B cell (primary cell): Measurements from ENCODE around the gene MAP3K6. TPM values are rescaled to one million over a fixed set of nuclear protein-coding genes. Genes with fewer than 3 reads are reported as not detected.

Experiments
- ATAC-seq: fragments of 200-7000 bp; cut with Tn5 transposase; one replicate; pipeline ENCODE4 v1.10.0; 2021; ENCODE audit warnings: low read depth, mild to moderate bottlenecking, moderate number of reproducible peaks, moderate library complexity
- CTCF ChIA-PET: fragments of 350-600 bp; sonication (Branson Sonifier 250); formaldehyde crosslinking; loops from one replicate; lab custom pipeline; 2021; ENCODE audit warnings: antibody characterized with exemption, inconsistent platforms; lab: Charles Lee
- POLR2A ChIA-PET: fragments of 350-600 bp; sonication (Branson Sonifier 250); formaldehyde crosslinking; loops from one replicate; lab custom pipeline; 2021; ENCODE audit warnings: antibody characterized with exemption; lab: Charles Lee
- DNase-seq: peaks from one replicate; pipeline ENCODE4 v3.0.0; 2013
- H2AFZ ChIP-seq: 2 replicates; pipeline ENCODE4 v1.6.1; 2012; ENCODE audit warnings: mild to moderate bottlenecking, low read depth, low read length; ENCODE audit not compliant: insufficient read depth, poor library complexity, severe bottlenecking
- H3K27ac ChIP-seq, 2 donors: 1 replicate in 1 of 2; 2 replicates in 1 of 2; pipeline ENCODE4 v1.5.1; 2012 to 2013; ENCODE audit warnings: low read length in 2 of 2, mild to moderate bottlenecking in 2 of 2, moderate library complexity in 1 of 2
- H3K27me3 ChIP-seq, 4 experiments: fragments of 200-600 bp in 1 of 4; sonication (generic) in 1 of 4; replicated peaks in 1 of 4; 1 replicate in 2 of 4; 2 replicates in 2 of 4; pipeline versions ENCODE4 v1.6.1 to v1.7.0; 2013 to 2016; ENCODE audit warnings: low read length in 3 of 4, mild to moderate bottlenecking in 2 of 4, mixed read lengths in 1 of 4, moderate library complexity in 1 of 4; ENCODE audit not compliant: insufficient read depth in 4 of 4, control insufficient read depth in 3 of 4; ENCODE audit errors: control extremely low read depth in 1 of 4
- H3K36me3 ChIP-seq, 2 experiments: replicated peaks in 1 of 2; 1 replicate in 1 of 2; 2 replicates in 1 of 2; pipeline versions ENCODE4 v1.6.1 to v1.7.1; 2013; ENCODE audit warnings: low read length in 1 of 2; ENCODE audit not compliant: insufficient read depth in 2 of 2, control insufficient read depth in 1 of 2; ENCODE audit errors: control extremely low read depth in 1 of 2, extremely low read depth in 1 of 2
- H3K4me1 ChIP-seq, 2 donors: fragments of 200-600 bp in 1 of 2; sonication (generic) in 1 of 2; 1 replicate in 1 of 2; 2 replicates in 1 of 2; pipeline versions ENCODE4 v1.5.1 to v1.6.1; 2013 to 2017; ENCODE audit warnings: low read length in 2 of 2; ENCODE audit not compliant: control insufficient read depth in 2 of 2, insufficient read depth in 2 of 2
- H3K4me2 ChIP-seq: replicated peaks from 2 replicates; pipeline ENCODE3; 2012; ENCODE audit warnings: mild to moderate bottlenecking, low read depth, low read length; ENCODE audit not compliant: poor library complexity, severe bottlenecking
- H3K4me3 ChIP-seq, 5 experiments: fragments of 200-600 bp in 1 of 5; sonication (generic) in 1 of 5; 1 replicate in 3 of 5; 2 replicates in 2 of 5; pipeline versions ENCODE4 v1.5.1 to v1.7.0; 2011 to 2016; ENCODE audit warnings: low read length in 4 of 5, mild to moderate bottlenecking in 4 of 5, low read depth in 2 of 5, control low read depth in 1 of 5, moderate library complexity in 1 of 5; ENCODE audit not compliant: insufficient read depth in 1 of 5; ENCODE audit errors: control extremely low read depth in 1 of 5, extremely low read depth in 1 of 5
- H3K79me2 ChIP-seq: fragments of 200-600 bp; sonication (generic); one replicate; pipeline ENCODE4 v1.6.0; 2016; ENCODE audit warnings: low read length; ENCODE audit not compliant: control insufficient read depth, insufficient read depth
- H3K9ac ChIP-seq: fragments of 200-600 bp; sonication (generic); 2 replicates; pipeline ENCODE4 v1.6.1; 2017; ENCODE audit warnings: mild to moderate bottlenecking, low read length, moderate library complexity
- H3K9me3 ChIP-seq, 3 donors: one replicate each; pipeline versions ENCODE4 v1.6.1 to v1.7.1; 2013; ENCODE audit warnings: low read length in 2 of 3; ENCODE audit not compliant: control insufficient read depth in 2 of 3, insufficient read depth in 1 of 3; ENCODE audit errors: control extremely low read depth in 1 of 3
- H4K20me1 ChIP-seq: 2 replicates; pipeline ENCODE4 v1.6.0; 2012; ENCODE audit warnings: mild to moderate bottlenecking, low read length; ENCODE audit not compliant: insufficient read depth, control insufficient read depth, poor library complexity, severe bottlenecking
- H3K27ac Mint-ChIP-seq: one replicate; pipeline ENCODE4 v1.8.0; 2021; ENCODE audit warnings: mixed read lengths
- H3K27me3 Mint-ChIP-seq: one replicate; pipeline ENCODE4 v1.8.0; 2021; ENCODE audit warnings: mixed read lengths
- H3K4me1 Mint-ChIP-seq: one replicate; pipeline ENCODE4 v1.8.0; 2021; ENCODE audit warnings: mixed read lengths
- H3K4me3 Mint-ChIP-seq: one replicate; pipeline ENCODE4 v1.8.0; 2021; ENCODE audit warnings: mixed read lengths
- H3K9me3 Mint-ChIP-seq: one replicate; pipeline ENCODE4 v1.8.0; 2022; ENCODE audit warnings: mixed read lengths; ENCODE audit not compliant: insufficient read depth
- CTCF ChIP-seq: fragments of 200-600 bp; IDR thresholded peaks from one replicate; pipeline ENCODE4 v1.8.0; 2022; ENCODE audit warnings: antibody characterized with exemption, mild to moderate bottlenecking
- EZH2 ChIP-seq: IDR thresholded peaks from 2 replicates; pipeline ENCODE4 v1.6.1; 2012; ENCODE audit warnings: borderline replicate concordance, low read depth, mild to moderate bottlenecking, moderate library complexity, low read length; ENCODE audit not compliant: insufficient read depth, poor library complexity, severe bottlenecking
- WGBS: methylation state at CpG from one replicate; pipeline ENCODE4 v1.1.5; 2013; ENCODE audit warnings: missing lambda C conversion rate; ENCODE audit not compliant: insufficient coverage; 5-methylcytosine and 5-hydroxymethylcytosine counted together
- intact Hi-C: fragments of 100-400 bp; cut with micrococcal nuclease; formaldehyde crosslinking; loops from one replicate; pipeline ENCODE4 v1.10.0; 2022
- polyA plus RNA-seq: library from polyadenylated mRNA; depleted of rRNA; stranded (reverse); fragments of >200 nt; gene quantifications from 2 replicates; pipeline ENCODE4 v1.2.3, GENCODE V29; 2012
- total RNA-seq, 2 donors: library from RNA; stranded (reverse); fragments of 120-200 nt in 1 of 2; gene quantifications; 1 replicate in 1 of 2; 2 replicates in 1 of 2; pipeline versions ENCODE4 v1.2.3 to v1.2.4, GENCODE V29; 2013 to 2022

The MAP3K6 gene
- total and polyA plus RNA-seq, 2 donors (not counting 1 experiment from before 2014, with no cell fraction given), result 9.4 to 11.0 TPM

- Histone ChIP-seq H3K4me3 (no peak overlapping the region), H4K20me1 (no peaks in the 10 kb centered on the region), H3K4me1 (no peaks in the 10 kb centered on the region), H3K9ac (no peak overlapping the region), H2AFZ (no peak overlapping the region), H3K36me3 (no peaks in the 10 kb centered on the region), H3K4me2 (no peak overlapping the region), H3K27ac (no peak overlapping the region), H3K9me3 (no peaks in the 10 kb centered on the region), H3K27me3 (no peaks in the 10 kb centered on the region), H3K79me2 (no peaks in the 10 kb centered on the region)
- ChIA-PET POLR2A (interaction anchor here (0.7 kb wide), 1 partner anchor 291 kb away, joined by 4 read pairs; no protein-coding TSS in a partner anchor), CTCF (interaction anchor here (1.1 to 9.9 kb wide), 5 partner anchors 16 to 243 kb away, joined by 3 to 77 read pairs (median 4); no protein-coding TSS in a partner anchor)
- Mint-ChIP-seq H3K9me3 (no peaks in the 10 kb centered on the region), H3K4me3 (no peak overlapping the region), H3K27ac (no peak overlapping the region), H3K27me3 (peaks cover 4% of the 10 kb centered on the region), H3K4me1 (no peaks in the 10 kb centered on the region)
- TF ChIP-seq CTCF, result no peak
- TF ChIP-seq EZH2, result no peak
- ATAC-seq (no peak), DNase-seq (no peak)
- intact Hi-C loops, result no loop called here
- WGBS, result 85% methylated on average over 2 of the region's 3 CpGs
Measured at GRCh38 chr1:27314169-27314568, 52.6 kb downstream of the MAP3K6 start.

GRCh38 chr1:27307874-27308598 lies 58.7 kb downstream of the MAP3K6 start:
- Histone ChIP-seq H3K4me3 (no peak overlapping the region), H3K79me2 (no peaks in the 10 kb centered on the region), H3K4me2 (no peak overlapping the region), H3K27me3 (no peaks in the 10 kb centered on the region), H3K4me1 (no peaks in the 10 kb centered on the region), H3K27ac (no peak overlapping the region), H2AFZ (no peak overlapping the region), H4K20me1 (no peaks in the 10 kb centered on the region), H3K9me3 (no peaks in the 10 kb centered on the region), H3K9ac (no peak overlapping the region), H3K36me3 (peaks cover 0 to 26% of the 10 kb centered on the region in 2 experiments)
- ATAC-seq, result no peak
- 95% methylated on average over 5 of the region's 6 CpGs for WGBS
- POLR2A ChIA-PET, result no interaction called here
- TF ChIP-seq CTCF (no peak), EZH2 (no peak)
- H3K27me3 Mint-ChIP-seq, result no peaks in the 10 kb centered on the region
- CTCF ChIA-PET, result interaction anchor here (0.7 to 4.4 kb wide), 10 partner anchors 7 to 371 kb away, joined by 3 to 31 read pairs (median 7); no protein-coding TSS in a partner anchor
- H3K9me3 Mint-ChIP-seq, result no peaks in the 10 kb centered on the region
- no peak overlapping the region for H3K4me3 Mint-ChIP-seq
- H3K27ac Mint-ChIP-seq, result no peak overlapping the region
- H3K4me1 Mint-ChIP-seq, result no peaks in the 10 kb centered on the region
- DNase-seq, result no peak
- intact Hi-C loops, result no loop called here
